SKM-1 (cell line): ENCODE measurements around the gene ZNF184.
A peak's percentile ranks its signal among the peaks of the same experiment; 100 is the strongest.

Experiments
- DNase-seq: peaks from one replicate; lab custom pipeline; 2025; ENCODE audit not compliant: unreplicated experiment; lab: John Stamatoyannopoulos, UW

ZNF184 gene

GRCh38 chr6:27479319-27480182 lies 6.6 kb upstream of the ZNF184 start:
- DNase-seq: peak; percentile 98

- DNase-seq: peak; percentile 62
These were observed 5.9 kb upstream of the ZNF184 start for GRCh38 chr6:27478706-27479318.

DNA sequence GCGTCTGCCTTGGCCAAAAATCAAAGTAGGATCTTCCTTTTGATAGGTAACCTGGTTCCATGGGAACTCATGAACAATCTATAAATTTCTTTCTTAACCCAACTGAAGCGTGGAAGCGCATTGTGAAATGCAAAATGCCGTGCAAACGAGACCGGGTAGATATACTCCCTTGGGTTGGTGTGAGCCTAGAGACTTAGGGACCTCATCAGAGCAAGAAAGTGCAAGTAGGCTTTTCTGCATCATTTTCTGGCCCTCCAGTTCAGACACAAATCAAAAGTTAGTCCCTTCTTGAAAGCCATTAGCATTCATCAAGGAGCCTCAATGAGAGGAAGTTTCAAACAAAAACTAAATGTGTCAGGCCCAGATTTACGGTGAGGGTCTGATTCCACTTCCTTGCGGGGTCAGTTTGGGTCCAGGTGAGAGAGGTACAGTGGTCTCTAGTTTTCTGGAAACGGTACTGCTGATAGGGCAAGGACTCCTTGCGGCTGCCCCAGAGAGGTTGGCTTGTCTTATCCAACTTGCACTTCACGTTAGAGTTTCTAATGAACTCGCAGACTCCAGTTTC lies 5.3 kb upstream of the ZNF184 start:
- DNase-seq: no peak

GRCh38 chr6:27477318-27478013 lies 4.6 kb upstream of the ZNF184 start:
- DNase-seq: no peak

GRCh38 chr6:27476090-27476489 lies 3.2 kb upstream of the ZNF184 start:
- no peak for DNase-seq

DNA sequence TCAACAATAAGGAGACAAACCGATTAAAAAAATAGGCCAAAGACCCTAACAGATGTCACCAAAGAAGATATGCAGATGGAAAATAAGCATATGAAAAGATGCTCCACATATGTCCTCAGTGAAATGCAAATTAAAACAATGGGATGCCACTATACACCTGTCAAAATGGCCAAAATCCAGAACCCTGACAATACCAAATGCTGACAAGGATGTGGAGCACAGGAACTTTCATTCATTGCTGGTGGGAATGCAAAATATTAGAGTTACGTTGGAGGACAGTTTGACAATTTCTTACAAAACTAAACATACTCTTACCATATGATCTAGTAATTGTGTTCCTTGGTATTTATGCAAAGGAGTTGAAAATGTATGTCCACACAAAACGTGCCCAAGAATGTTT lies 1.8 kb upstream of the ZNF184 start:
- no peak for DNase-seq

- DNase-seq: no peak
These were observed 1.2 kb upstream of the ZNF184 start for GRCh38 chr6:27474172-27474465.

- DNase-seq: peak; percentile 25
These were observed 706 bp downstream of the ZNF184 start for GRCh38 chr6:27472182-27472616.

DNA sequence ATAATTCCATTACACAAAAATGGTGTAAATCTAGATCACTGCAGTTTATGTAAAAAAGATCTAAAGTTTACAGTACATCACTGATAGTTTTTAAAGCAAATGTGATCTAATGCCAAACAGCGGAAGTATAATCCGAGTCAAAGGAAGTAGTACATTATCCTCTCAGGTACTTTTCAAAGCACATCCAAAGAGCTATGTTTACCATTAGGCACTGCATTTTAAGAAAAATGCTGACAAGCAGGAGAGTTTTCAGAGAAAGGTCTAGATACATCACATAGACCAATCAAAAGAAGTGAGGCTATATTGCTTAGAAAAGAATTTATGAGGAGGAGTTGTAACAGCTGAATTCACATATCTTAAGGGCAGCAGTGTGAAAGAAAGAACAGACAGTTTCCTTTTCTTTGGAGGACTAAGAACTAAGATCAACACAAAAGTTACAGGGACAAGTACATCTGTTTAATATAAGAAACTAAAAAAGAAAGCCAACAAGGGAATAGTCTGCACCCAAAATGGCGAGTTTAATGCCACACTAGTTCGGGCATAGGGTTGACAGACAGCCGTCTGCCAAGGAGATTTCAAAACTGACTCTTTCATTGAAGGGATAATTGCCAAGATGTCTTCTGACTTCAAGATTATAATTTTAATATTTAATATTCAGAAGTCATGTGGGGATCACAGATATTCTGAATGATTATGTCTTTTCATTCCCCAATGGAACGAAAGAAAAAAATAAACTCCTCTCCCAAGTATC lies 1.4 kb downstream of the ZNF184 start:
- no peak for DNase-seq

DNA sequence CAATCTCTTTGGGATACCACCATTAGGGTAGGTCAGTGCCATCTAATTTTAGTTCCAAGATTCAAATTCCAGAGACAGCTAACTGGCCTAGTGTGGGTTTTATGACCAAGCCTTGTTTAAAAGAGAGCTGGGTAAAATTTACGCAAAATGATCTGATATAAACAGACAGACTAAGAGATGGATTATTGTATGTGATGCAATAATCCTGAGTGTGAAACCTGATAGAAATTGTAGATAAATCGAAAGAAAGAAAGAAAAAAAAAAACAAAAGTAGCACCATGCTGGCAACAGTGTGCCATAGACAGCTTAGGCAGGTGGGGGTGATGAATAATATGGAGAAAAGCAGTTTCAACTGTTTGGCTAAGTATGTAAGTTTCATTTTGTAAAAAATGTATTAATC lies 2.9 kb downstream of the ZNF184 start:
- DNase-seq: no peak

DNA sequence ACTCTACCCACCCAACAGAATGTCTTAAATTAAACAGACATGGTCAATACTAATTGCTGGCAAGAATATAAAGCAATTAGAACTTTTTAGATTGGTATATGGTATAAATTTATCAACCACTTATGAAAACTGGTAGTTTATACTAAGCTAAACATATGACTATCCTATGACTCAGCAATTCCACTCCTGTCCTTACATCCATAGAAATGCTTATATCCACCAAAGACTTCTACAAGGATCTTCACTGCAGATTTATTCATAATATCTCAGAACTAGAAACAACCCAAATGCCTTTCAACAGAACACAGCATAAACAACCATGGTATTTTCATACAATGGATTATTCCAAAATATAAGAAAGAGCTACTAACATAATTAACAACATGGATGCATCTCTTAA lies 4.6 kb downstream of the ZNF184 start:
- no peak for DNase-seq

DNA sequence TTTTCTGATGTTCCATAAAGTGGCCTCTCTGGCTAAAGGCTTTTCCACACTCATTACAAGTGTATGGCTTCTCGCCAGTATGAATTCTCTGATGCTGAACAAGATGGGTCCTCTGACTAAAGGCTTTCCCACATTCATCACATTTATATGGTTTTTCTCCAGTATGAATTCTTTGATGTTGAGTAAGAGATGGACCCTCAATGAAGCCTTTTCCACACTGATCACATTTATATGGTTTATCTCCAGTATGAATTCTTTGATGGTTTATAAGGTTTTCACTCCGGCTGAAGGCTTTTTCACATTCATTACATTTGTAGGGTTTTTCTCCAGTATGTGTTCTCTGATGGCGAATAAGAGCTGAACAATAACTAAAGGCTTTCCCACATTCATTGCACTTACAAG lies 20.4 kb downstream of the ZNF184 start:
- no peak for DNase-seq

DNA sequence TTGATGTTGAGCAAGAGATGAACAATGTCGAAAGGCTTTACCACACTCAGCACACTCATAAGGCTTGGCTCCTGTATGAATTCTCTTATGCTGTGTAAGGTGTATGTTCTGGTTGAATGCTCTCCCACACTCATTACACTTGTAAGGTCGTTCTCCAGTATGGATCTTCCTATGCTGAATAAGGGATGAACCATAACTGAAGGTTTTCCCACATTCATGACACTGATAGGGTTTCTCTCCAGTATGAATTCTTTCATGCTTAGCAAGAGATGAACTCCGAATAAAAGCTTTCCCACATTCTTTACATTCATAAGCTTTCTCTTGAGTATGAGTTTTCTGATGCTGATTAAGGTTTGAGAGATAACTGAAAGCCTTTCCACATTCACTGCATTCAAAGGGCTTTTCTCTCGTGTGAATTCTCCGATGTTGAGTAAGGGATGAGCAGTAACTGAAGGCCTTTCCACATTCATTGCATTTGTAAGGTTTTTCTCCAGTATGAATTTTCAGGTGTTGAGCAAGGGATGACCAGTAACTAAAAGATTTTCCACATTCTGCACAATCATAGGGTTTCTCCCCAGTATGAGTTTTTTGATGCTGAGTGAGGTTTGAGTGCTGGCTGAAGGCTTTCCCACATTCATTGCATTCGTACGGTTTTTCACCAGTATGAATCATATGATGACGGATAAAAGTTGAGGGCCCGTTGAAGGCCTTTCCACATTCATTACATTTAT lies 21.1 kb downstream of the ZNF184 start:
- DNase-seq: no peak

GRCh38 chr6:27448456-27448855 lies 24.4 kb downstream of the ZNF184 start:
- DNase-seq: no peak

DNA sequence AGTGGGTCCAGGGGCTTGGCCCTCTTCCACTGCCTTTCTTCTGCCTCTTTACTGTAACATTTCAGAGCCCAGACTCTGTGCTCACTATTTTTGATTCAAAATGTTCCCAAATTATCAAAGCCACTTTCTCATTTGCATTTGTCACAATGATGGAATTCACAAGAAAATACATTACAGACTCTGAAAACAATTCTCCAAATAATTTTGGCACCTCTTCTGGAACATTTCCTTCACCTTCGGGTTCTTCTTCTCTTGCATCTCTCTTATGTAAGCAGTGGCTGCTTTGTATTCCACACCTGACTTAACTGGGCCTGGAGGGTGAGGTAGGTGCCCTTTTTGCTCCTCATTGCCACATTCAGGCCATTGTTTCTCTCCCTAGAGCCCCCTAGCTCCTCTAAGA lies 30.0 kb downstream of the ZNF184 start:
- DNase-seq: no peak

- no peak for DNase-seq
These were observed 31.9 kb downstream of the ZNF184 start for GRCh38 chr6:27441001-27441400.

- no peak for DNase-seq
These were observed 33.5 kb downstream of the ZNF184 start for GRCh38 chr6:27439371-27439770.

DNA sequence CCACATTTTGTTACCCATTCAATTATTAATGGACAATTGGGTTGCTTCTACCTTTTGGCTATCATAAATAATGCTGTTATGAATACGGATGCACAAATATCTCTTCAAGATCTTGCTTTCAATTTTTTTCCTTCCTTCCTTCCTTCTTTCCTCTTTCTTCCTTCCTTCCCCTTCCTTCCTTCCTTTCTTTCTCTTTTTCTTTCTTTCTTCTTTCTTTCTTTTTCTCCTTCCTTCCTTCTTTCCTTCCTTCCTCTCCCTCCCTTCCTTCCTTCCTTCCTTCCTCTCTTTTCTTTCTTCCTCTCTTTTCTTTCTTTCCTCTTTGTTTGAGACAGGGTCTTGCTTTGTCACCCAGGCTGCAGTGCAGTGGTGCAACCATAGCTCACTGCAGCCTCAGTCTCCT lies 39.2 kb downstream of the ZNF184 start:
- DNase-seq: no peak

- DNase-seq: no peak
These were observed 43.9 kb downstream of the ZNF184 start for GRCh38 chr6:27428966-27429365.

- no peak for DNase-seq
These were observed 44.4 kb downstream of the ZNF184 start for GRCh38 chr6:27428502-27428901.
